ENCODE measurements around the gene XPC.
"Not testable (repeated sequence)": the region's sequence is repeated elsewhere in the genome, so short reads cannot be mapped to it uniquely, and the experiment has no call there.

Gene XPC

GRCh38 chr3:14132120-14132519 lies 46.3 kb downstream of the XPC start:
- DNase-seq (ENCODE audit: low read depth) = no peak

GRCh38 chr3:14131134-14131533 lies 47.3 kb downstream of the XPC start:
- no peak for DNase-seq (ENCODE audit: low read depth)

GRCh38 chr3:14130707-14131106 lies 47.7 kb downstream of the XPC start:
- no peak for DNase-seq (ENCODE audit: low read depth)

GRCh38 chr3:14130230-14130629 lies 48.2 kb downstream of the XPC start:
- no peak for DNase-seq (ENCODE audit: low read depth)

- DNase-seq (ENCODE audit: low read depth) = no peak
Measured at GRCh38 chr3:14129296-14129695, 49.1 kb downstream of the XPC start.

GRCh38 chr3:14128724-14129123 lies 49.7 kb downstream of the XPC start:
- DNase-seq (ENCODE audit: low read depth) = no peak

- DNase-seq (ENCODE audit: low read depth) = no peak
Measured at GRCh38 chr3:14127516-14128161, 50.8 kb downstream of the XPC start.

GRCh38 chr3:14126887-14127505 lies 51.4 kb downstream of the XPC start:
- DNase-seq (ENCODE audit: low read depth) = no peak

- no peak for DNase-seq (ENCODE audit: low read depth)
Measured at GRCh38 chr3:14126017-14126886, 52.1 kb downstream of the XPC start.

- DNase-seq (ENCODE audit: low read depth) = no peak
Measured at GRCh38 chr3:14125193-14126016, 53.0 kb downstream of the XPC start.

- peak; percentile 96 for DNase-seq (ENCODE audit: low read depth)
Measured at GRCh38 chr3:14124615-14125192, 53.7 kb downstream of the XPC start, which contains the start of the genes CHCHD4 and TMEM43. Gene CHCHD4 (minus strand): TSS chr3:14124870. CDS start chr3:14124676, 194 bp downstream. Gene TMEM43 (plus strand): TSS chr3:14125052. CDS start chr3:14125194, 142 bp downstream.

- DNase-seq (ENCODE audit: low read depth) = peak; percentile 58
Measured at GRCh38 chr3:14124223-14124614, 54.2 kb downstream of the XPC start.

GRCh38 chr3:14123308-14124222 lies 54.8 kb downstream of the XPC start:
- no peak for DNase-seq (ENCODE audit: low read depth)

GRCh38 chr3:14122301-14122700 lies 56.1 kb downstream of the XPC start:
- no peak for DNase-seq (ENCODE audit: low read depth)

GRCh38 chr3:14121859-14122258 lies 56.5 kb downstream of the XPC start:
- DNase-seq (ENCODE audit: low read depth) = no peak

- not testable (repeated sequence) for DNase-seq (ENCODE audit: low read depth)
Measured at GRCh38 chr3:14120921-14121448, 57.4 kb downstream of the XPC start.

- DNase-seq (ENCODE audit: low read depth) = no peak
Measured at GRCh38 chr3:14120111-14120920, 58.1 kb downstream of the XPC start.

GRCh38 chr3:14119651-14120050 lies 58.8 kb downstream of the XPC start:
- DNase-seq (ENCODE audit: low read depth) = no peak

Measured in stimulated activated CD8-positive, alpha-beta memory T cell treated with anti-CD3 and anti-CD28 coated beads, Interleukin-12 subunit alpha, Interleukin-12 subunit beta, amount 100 ng/mL, for 4 hours (primary cell).